ENCODE results near the gene PPL. TPM values are rescaled to one million over a fixed set of nuclear protein-coding genes. Genes with fewer than 3 reads are reported as not detected.

The PPL gene
- total and polyA plus RNA-seq, 2 donors (not counting 3 experiments of a cell fraction or from before 2014, with no cell fraction given): 0.07 to 0.20 TPM

DNA sequence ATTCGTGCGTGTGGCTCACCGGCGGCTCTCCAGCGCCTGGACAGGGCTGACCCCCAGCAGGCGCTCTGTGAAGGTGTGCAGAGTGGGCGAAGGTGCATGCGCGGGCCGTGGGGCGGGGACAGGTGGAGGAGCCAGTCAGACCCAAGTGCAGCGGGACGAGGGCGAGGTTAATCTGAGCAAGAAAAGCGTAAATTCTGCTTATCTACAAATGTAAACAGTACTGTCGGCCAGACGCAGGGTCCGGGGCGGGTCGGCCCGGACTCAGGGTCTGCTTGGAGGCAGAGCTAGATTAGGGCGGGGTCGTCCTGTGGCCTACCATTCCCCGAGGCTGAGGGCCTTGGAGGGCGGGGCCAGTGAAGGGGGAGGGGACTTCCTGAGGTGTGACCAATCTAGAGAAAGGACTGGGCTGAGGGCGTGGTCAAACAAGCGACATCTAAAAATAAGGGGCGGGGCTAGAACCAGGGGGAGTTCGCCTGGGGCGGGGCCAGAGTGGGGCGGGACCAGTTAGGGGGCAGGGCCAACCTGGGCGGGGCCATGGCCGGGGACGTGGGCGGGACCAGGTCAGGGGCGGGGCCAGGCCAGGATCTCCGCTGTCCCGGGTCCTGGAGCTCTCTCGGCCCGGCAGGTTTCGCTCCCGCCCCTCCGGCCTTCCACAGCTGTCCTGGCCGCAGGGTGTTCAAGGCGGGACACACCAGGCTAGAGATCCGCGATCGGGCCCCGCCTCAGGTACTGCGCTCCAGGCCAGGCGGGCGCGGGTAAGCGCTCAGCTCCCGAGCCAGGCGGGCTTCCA lies 21.0 kb upstream of the PPL start, which contains the start of gene SEC14L5:
TSS of gene SEC14L5 (plus strand) at position 611 of the 790 bp plus-strand sequence. CDS start 994 bp downstream, outside the sequence.
- FAIRE-seq (peak; percentile 98), DNase-seq (ENCODE audit: low read depth, low spot score) (peak; percentile 98)
- Histone ChIP-seq H3K79me2 (ENCODE audit: control insufficient read depth, insufficient read depth, low read length) (no peaks in the 10 kb centered on the region), H3K9ac (replicated peaks; ENCODE audit: extremely low read depth, insufficient read depth, low read length) (peak within 1 kb of the TSS; percentile 54), H2AFZ (ENCODE audit: low read depth, low read length) (peak within 1 kb of the TSS; percentile 87), H4K20me1 (replicated peaks; ENCODE audit: control insufficient read depth, extremely low read depth, insufficient read depth, low read length) (no peaks in the 10 kb centered on the region), H3K9me3 (replicated peaks; ENCODE audit: control insufficient read depth, insufficient read depth, low read length) (no peaks in the 10 kb centered on the region), H3K4me1 (ENCODE audit: control insufficient read depth, extremely low read depth, insufficient read depth, low read length) (peaks cover 5% of the 10 kb centered on the region), H3K27ac (ENCODE audit: insufficient read depth, low read depth, low read length) (no peak within 1 kb of the TSS), H3K36me3 (ENCODE audit: control insufficient read depth in 2 of 2, extremely low read depth in 1 of 2, insufficient read depth in 2 of 2, low read length in 2 of 2) (no peaks in the 10 kb centered on the region), H3K4me2 (ENCODE audit: insufficient read depth, low read length) (peak within 1 kb of the TSS; percentile 92), H3K4me3 (replicated peaks in 1 of 3; ENCODE audit: insufficient read depth in 1 of 3, low read depth in 1 of 3, low read length in 3 of 3) (peak within 1 kb of the TSS; percentile 40 to 73 (median 65)), H3K9me1 (replicated peaks; ENCODE audit: control insufficient read depth, extremely low read depth, insufficient read depth, low read length) (no peaks in the 10 kb centered on the region), H3K27me3 (ENCODE audit: control insufficient read depth in 2 of 2, insufficient read depth in 2 of 2, low read length in 2 of 2) (peaks cover 0 to 2% of the 10 kb centered on the region in 2 experiments)
- dilution Hi-C loops (cut with MboI; ENCODE audit: extremely low pct_ligation_motif_present, low sequenced_read_pairs): no loop called here
- POLR2A ChIA-PET: interaction anchor here (0.5 kb wide), 1 partner anchor 103 kb away, joined by 9 read pairs; no protein-coding TSS in a partner anchor
- TF ChIP-seq, protein P1, sequence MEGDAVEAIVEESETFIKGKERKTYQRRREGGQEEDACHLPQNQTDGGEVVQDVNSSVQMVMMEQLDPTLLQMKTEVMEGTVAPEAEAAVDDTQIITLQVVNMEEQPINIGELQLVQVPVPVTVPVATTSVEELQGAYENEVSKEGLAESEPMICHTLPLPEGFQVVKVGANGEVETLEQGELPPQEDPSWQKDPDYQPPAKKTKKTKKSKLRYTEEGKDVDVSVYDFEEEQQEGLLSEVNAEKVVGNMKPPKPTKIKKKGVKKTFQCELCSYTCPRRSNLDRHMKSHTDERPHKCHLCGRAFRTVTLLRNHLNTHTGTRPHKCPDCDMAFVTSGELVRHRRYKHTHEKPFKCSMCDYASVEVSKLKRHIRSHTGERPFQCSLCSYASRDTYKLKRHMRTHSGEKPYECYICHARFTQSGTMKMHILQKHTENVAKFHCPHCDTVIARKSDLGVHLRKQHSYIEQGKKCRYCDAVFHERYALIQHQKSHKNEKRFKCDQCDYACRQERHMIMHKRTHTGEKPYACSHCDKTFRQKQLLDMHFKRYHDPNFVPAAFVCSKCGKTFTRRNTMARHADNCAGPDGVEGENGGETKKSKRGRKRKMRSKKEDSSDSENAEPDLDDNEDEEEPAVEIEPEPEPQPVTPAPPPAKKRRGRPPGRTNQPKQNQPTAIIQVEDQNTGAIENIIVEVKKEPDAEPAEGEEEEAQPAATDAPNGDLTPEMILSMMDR (IDR thresholded peaks at IDR 0.05; ENCODE audit: extremely low read depth in 1 of 2, insufficient read depth in 1 of 2, low read depth in 1 of 2, low read length in 2 of 2): no peak
- no peak for TF ChIP-seq POLR2AphosphoS5 (IDR thresholded peaks at IDR 0.05; ENCODE audit: insufficient read depth, low read depth, low read length)
- no peak for TF ChIP-seq FOS (IDR thresholded peaks at IDR 0.05; ENCODE audit: borderline replicate concordance, insufficient read depth, low read length)
- no peak for TF ChIP-seq MYC (IDR thresholded peaks at IDR 0.05; ENCODE audit: low read depth, low read length)
- no peak for TF ChIP-seq JUN (IDR thresholded peaks at IDR 0.05; ENCODE audit: borderline replicate concordance, insufficient read depth, insufficient read length, low read depth)
- TF ChIP-seq, protein P2, sequence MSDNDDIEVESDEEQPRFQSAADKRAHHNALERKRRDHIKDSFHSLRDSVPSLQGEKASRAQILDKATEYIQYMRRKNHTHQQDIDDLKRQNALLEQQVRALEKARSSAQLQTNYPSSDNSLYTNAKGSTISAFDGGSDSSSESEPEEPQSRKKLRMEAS (IDR thresholded peaks at IDR 0.05; ENCODE audit: insufficient read depth, insufficient read length): no peak
- TF ChIP-seq POLR2A (IDR thresholded peaks at IDR 0.05; ENCODE audit: low read depth, low read length): no peak
- TF ChIP-seq EZH2 (IDR thresholded peaks at IDR 0.05; ENCODE audit: borderline replicate concordance, low read depth, low read length, severe bottlenecking): no peak
- TF ChIP-seq GATA2 (IDR thresholded peaks at IDR 0.05; ENCODE audit: insufficient read depth, insufficient read length, low read depth, low read length): no peak
- intact Hi-C loops (cut with micrococcal nuclease): loop anchor here (2.0 to 10.0 kb wide), 7 partner anchors 63 to 346 kb away; partner anchors contain the start of genes EEF2KMT, NAGPA, NUDT16L1 and ROGDI
- CTCF ChIA-PET: interaction anchor here (0.7 to 1.6 kb wide), 10 partner anchors 10 to 451 kb away, joined by 3 to 4 read pairs (median 3); partner anchors contain the start of gene PPL
- no TSS peak for BruUV-seq (replicated peaks)
